GM18520 (cell line): ENCODE results near the gene CDCA5.

Experiments used
- ATAC-seq: cut with Tn5 transposase; IDR thresholded peaks from one replicate; pipeline ENCODE4 v1.9.1; 2021; ENCODE audit not compliant: unreplicated experiment

Gene CDCA5

GRCh38 chr11:65107751-65108468, 24.1 kb upstream of the CDCA5 start:
- no peak for ATAC-seq

GRCh38 chr11:65107078-65107477, 23.2 kb upstream of the CDCA5 start:
- no peak for ATAC-seq

GRCh38 chr11:65104628-65105027, 20.8 kb upstream of the CDCA5 start:
- no peak for ATAC-seq

- no peak for ATAC-seq
These were observed 19.6 kb upstream of the CDCA5 start for GRCh38 chr11:65103476-65103875.

- no peak for ATAC-seq
These were observed 18.6 kb upstream of the CDCA5 start for GRCh38 chr11:65102142-65103095.

- no peak for ATAC-seq
These were observed 17.0 kb upstream of the CDCA5 start for GRCh38 chr11:65100674-65101350.

- ATAC-seq: no peak
These were observed 13.1 kb upstream of the CDCA5 start for GRCh38 chr11:65096926-65097325.

GRCh38 chr11:65095974-65096806, 12.3 kb upstream of the CDCA5 start, which contains the start of gene VPS51:
Gene VPS51 (plus strand): TSS chr11:65096214. CDS start chr11:65096251, 37 bp downstream.
- ATAC-seq: peak; percentile 59

- no peak for ATAC-seq
These were observed 11.6 kb upstream of the CDCA5 start for GRCh38 chr11:65095427-65095826.

- ATAC-seq: no peak
These were observed 6.8 kb upstream of the CDCA5 start for GRCh38 chr11:65090628-65091027.

- ATAC-seq: no peak
These were observed 5.8 kb upstream of the CDCA5 start for GRCh38 chr11:65089621-65090020.

GRCh38 chr11:65087827-65088226, 4.0 kb upstream of the CDCA5 start:
- ATAC-seq: no peak

GRCh38 chr11:65087216-65087615, 3.4 kb upstream of the CDCA5 start:
- no peak for ATAC-seq

GRCh38 chr11:65086809-65087208, 3.0 kb upstream of the CDCA5 start:
- ATAC-seq: no peak

GRCh38 chr11:65085446-65085845, 1.6 kb upstream of the CDCA5 start:
- ATAC-seq: no peak

- ATAC-seq: no peak
These were observed 947 bp upstream of the CDCA5 start for GRCh38 chr11:65084598-65085375.

GRCh38 chr11:65083134-65083833, 556 bp downstream of the CDCA5 start:
- no peak for ATAC-seq

- no peak for ATAC-seq
These were observed 5.0 kb downstream of the CDCA5 start for GRCh38 chr11:65078786-65079342.

- no peak for ATAC-seq
These were observed 5.7 kb downstream of the CDCA5 start for GRCh38 chr11:65078151-65078550.
